ENCODE data around the gene NUDT22. TPM values are rescaled to one million over a fixed set of nuclear protein-coding genes. Genes with fewer than 3 reads are reported as not detected.
A peak's percentile ranks its signal among the peaks of the same experiment; 100 is the strongest.

The NUDT22 gene
- total RNA-seq, 1 donor from 2014 or later = 47.8 TPM

- DNase-seq = no peak
- no peaks in the 10 kb centered on the region for H3K9me3 ChIP-seq
- intact Hi-C loops (cut with DNase I) = loop anchor here (5.0 kb wide), 1 partner anchor 99 kb away; the partner anchor contains the start of gene CATSPERZ
- TF ChIP-seq, protein P1, sequence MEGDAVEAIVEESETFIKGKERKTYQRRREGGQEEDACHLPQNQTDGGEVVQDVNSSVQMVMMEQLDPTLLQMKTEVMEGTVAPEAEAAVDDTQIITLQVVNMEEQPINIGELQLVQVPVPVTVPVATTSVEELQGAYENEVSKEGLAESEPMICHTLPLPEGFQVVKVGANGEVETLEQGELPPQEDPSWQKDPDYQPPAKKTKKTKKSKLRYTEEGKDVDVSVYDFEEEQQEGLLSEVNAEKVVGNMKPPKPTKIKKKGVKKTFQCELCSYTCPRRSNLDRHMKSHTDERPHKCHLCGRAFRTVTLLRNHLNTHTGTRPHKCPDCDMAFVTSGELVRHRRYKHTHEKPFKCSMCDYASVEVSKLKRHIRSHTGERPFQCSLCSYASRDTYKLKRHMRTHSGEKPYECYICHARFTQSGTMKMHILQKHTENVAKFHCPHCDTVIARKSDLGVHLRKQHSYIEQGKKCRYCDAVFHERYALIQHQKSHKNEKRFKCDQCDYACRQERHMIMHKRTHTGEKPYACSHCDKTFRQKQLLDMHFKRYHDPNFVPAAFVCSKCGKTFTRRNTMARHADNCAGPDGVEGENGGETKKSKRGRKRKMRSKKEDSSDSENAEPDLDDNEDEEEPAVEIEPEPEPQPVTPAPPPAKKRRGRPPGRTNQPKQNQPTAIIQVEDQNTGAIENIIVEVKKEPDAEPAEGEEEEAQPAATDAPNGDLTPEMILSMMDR (IDR thresholded peaks at IDR 0.05) = no peak
- no peak for ATAC-seq
- no peak overlapping the region for H3K4me3 ChIP-seq
- no peaks in the 10 kb centered on the region for H3K27me3 ChIP-seq
- no peak overlapping the region for H3K27ac ChIP-seq
- H3K4me1 ChIP-seq = peaks cover 42% of the 10 kb centered on the region
- peaks cover 58% of the 10 kb centered on the region for H3K36me3 ChIP-seq
Measured at GRCh38 chr11:64203421-64204079, 22.5 kb upstream of the NUDT22 start.

- Histone ChIP-seq H3K9me3 (no peaks in the 10 kb centered on the region), H3K36me3 (peaks cover 53% of the 10 kb centered on the region), H3K4me3 (no peak overlapping the region), H3K4me1 (peaks cover 47% of the 10 kb centered on the region), H3K27ac (no peak overlapping the region), H3K27me3 (no peaks in the 10 kb centered on the region)
- TF ChIP-seq, protein P1 (IDR thresholded peaks at IDR 0.05) = no peak
- no peak for DNase-seq
- intact Hi-C loops (cut with DNase I) = loop anchor here (5.0 kb wide), 1 partner anchor 98 kb away; the partner anchor contains the start of gene CATSPERZ
- no peak for ATAC-seq
Measured at GRCh38 chr11:64204080-64204440, 22.0 kb upstream of the NUDT22 start.

DNA sequence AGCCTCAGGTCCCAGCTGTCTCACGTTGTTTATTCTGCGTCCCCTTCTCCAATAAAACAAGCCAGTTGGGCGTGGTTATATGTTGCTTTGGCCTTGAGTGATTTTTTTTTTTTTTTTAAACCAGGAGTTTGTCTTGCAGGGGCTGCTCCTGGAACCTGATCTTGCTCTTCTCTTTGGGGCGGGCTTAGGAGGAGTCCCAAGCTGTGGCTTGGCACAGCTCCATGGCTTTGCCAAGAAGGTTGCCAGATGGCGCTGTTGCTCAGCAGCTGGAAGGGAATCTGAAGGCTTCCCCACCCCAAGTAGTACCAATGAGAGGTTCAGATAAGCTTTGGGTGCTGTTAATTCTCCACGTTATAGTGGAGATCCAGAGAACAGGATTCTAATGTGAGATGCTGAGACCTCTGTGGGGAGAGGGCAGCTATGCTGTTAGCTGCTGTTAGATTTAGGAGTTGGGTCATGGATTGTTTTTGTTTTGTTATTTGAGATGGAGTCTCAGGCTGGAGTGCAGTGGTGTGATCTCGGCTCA lies 21.5 kb upstream of the NUDT22 start:
- Histone ChIP-seq H3K27me3 (no peaks in the 10 kb centered on the region), H3K36me3 (peaks cover 48% of the 10 kb centered on the region), H3K27ac (no peak overlapping the region), H3K4me3 (no peak overlapping the region), H3K9me3 (no peaks in the 10 kb centered on the region), H3K4me1 (peaks cover 47% of the 10 kb centered on the region)
- TF ChIP-seq, protein P1 (IDR thresholded peaks at IDR 0.05) = peak; percentile 76
- ATAC-seq = peak; percentile 76
- DNase-seq = peak; percentile 90
- intact Hi-C loops (cut with DNase I) = loop anchor here (5.0 kb wide), 1 partner anchor 98 kb away; the partner anchor contains the start of gene CATSPERZ

- Histone ChIP-seq H3K27ac (peak within 1 kb of the TSS; percentile 88), H3K4me1 (peaks cover 47% of the 10 kb centered on the region), H3K4me3 (peak within 1 kb of the TSS; percentile 54), H3K27me3 (no peaks in the 10 kb centered on the region), H3K9me3 (no peaks in the 10 kb centered on the region), H3K36me3 (peaks cover 28% of the 10 kb centered on the region)
- DNase-seq = peak; percentile 88
- ATAC-seq = peak; percentile 69
- TF ChIP-seq, protein P1 (IDR thresholded peaks at IDR 0.05) = no peak
- intact Hi-C loops (cut with DNase I) = no loop called here
Measured at GRCh38 chr11:64206457-64207255, 19.4 kb upstream of the NUDT22 start, which contains the start of gene FERMT3. Gene FERMT3 (plus strand): TSS chr11:64206721. CDS start chr11:64207365, 644 bp downstream.

GRCh38 chr11:64207256-64208085 lies 18.6 kb upstream of the NUDT22 start:
- H3K9me3 ChIP-seq = no peaks in the 10 kb centered on the region
- ATAC-seq (peak; percentile 60), DNase-seq (peak; percentile 83)
- TF ChIP-seq, protein P1 (IDR thresholded peaks at IDR 0.05) = no peak
- H3K4me1 ChIP-seq = peaks cover 47% of the 10 kb centered on the region
- peaks cover 25% of the 10 kb centered on the region for H3K36me3 ChIP-seq
- H3K4me3 ChIP-seq = peak overlapping the region; percentile 54
- no peaks in the 10 kb centered on the region for H3K27me3 ChIP-seq
- H3K27ac ChIP-seq = peak overlapping the region; percentile 88
- intact Hi-C loops (cut with DNase I) = no loop called here

Measured in upper lobe of right lung (tissue), 1 donor.